ENCODE measurements around the gene ACSL5. TPM values are rescaled to one million over a fixed set of nuclear protein-coding genes. Genes with fewer than 3 reads are reported as not detected.

ACSL5 gene
- total and polyA plus RNA-seq, 4 donors: 15.0 to 201 (median 43.5) TPM

DNA sequence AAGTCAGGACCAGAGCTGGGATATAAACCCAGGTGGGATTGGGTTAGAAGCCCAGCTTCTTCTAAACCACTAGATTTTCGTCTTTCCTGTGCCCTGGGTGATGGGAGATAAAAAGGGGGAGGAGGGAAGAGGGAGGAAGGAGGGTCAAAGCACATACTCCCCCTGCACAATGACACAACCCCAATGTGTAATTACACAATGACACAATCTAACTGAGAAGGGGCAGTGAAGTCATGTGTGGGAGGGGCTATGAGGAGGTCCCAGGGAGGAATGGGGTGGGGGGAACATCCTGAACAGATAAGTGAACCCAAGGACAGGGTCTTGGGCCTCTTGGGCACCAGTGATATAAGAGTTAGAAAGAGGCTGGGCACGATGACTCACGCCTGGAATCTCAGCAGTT is 46.2 kb upstream of the ACSL5 start:
- WGBS: 93% methylated on average over 3 of the region's 3 CpGs
- no peak overlapping the region for H3K27ac ChIP-seq (ENCODE audit: low read depth in 1 of 2, low read length in 2 of 2)
- H3K27me3 ChIP-seq (ENCODE audit: control insufficient read depth in 4 of 4, insufficient read depth in 4 of 4, low read length in 3 of 4): no peaks in the 10 kb centered on the region
- H3K4me3 ChIP-seq (ENCODE audit: low read depth in 1 of 3, low read length in 3 of 3): no peak overlapping the region
- no peaks in the 10 kb centered on the region for H3K36me3 ChIP-seq (ENCODE audit: control insufficient read depth in 4 of 4, insufficient read depth in 3 of 4, low read depth in 1 of 4, low read length in 3 of 4)
- no peaks in the 10 kb centered on the region for H3K9me3 ChIP-seq (ENCODE audit: control insufficient read depth in 4 of 4, low read length in 3 of 4)
- H3K9ac ChIP-seq (ENCODE audit: low read depth in 1 of 2, low read length in 2 of 2): no peak overlapping the region
- no peak for DNase-seq (ENCODE audit: low spot score)
- peaks cover 0 to 8% (median 3%) of the 10 kb centered on the region in 4 donors for H3K4me1 ChIP-seq (ENCODE audit: control insufficient read depth in 4 of 4, insufficient read depth in 4 of 4, low read length in 3 of 4)
- TF ChIP-seq NR2F2 (IDR thresholded peaks at IDR 0.05) (no peak), RXRA (IDR thresholded peaks at IDR 0.05) (no peak), SP1 (IDR thresholded peaks at IDR 0.05) (no peak), GABPA (IDR thresholded peaks at IDR 0.05 in 1 of 2, conservative IDR thresholded peaks at IDR 0.05 in 1 of 2) (no peak), FOXA1 (IDR thresholded peaks at IDR 0.05) (no peak), HNF4A (conservative IDR thresholded peaks at IDR 0.05) (no peak), FOXA2 (IDR thresholded peaks at IDR 0.05) (no peak), REST (IDR thresholded peaks at IDR 0.05) (no peak)
- TF ChIP-seq, protein P1, sequence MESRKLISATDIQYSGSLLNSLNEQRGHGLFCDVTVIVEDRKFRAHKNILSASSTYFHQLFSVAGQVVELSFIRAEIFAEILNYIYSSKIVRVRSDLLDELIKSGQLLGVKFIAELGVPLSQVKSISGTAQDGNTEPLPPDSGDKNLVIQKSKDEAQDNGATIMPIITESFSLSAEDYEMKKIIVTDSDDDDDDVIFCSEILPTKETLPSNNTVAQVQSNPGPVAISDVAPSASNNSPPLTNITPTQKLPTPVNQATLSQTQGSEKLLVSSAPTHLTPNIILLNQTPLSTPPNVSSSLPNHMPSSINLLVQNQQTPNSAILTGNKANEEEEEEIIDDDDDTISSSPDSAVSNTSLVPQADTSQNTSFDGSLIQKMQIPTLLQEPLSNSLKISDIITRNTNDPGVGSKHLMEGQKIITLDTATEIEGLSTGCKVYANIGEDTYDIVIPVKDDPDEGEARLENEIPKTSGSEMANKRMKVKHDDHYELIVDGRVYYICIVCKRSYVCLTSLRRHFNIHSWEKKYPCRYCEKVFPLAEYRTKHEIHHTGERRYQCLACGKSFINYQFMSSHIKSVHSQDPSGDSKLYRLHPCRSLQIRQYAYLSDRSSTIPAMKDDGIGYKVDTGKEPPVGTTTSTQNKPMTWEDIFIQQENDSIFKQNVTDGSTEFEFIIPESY (IDR thresholded peaks at IDR 0.05): no peak

- WGBS: 50% methylated on average over 4 of the region's 4 CpGs
- TF ChIP-seq REST (IDR thresholded peaks at IDR 0.05) (no peak), HNF4A (conservative IDR thresholded peaks at IDR 0.05) (peak; percentile 26 to 34), EGR1 (IDR thresholded peaks at IDR 0.05; ENCODE audit: low read depth in 2 of 2) (peak; percentile 14 to 30)
- Histone ChIP-seq H3K36me3 (ENCODE audit: control insufficient read depth in 4 of 4, insufficient read depth in 3 of 4, low read depth in 1 of 4, low read length in 3 of 4) (no peaks in the 10 kb centered on the region), H3K4me3 (ENCODE audit: low read depth in 1 of 3, low read length in 3 of 3) (no peak overlapping the region), H3K4me1 (ENCODE audit: control insufficient read depth in 4 of 4, insufficient read depth in 4 of 4, low read length in 3 of 4) (peaks cover 0 to 10% (median 5%) of the 10 kb centered on the region in 4 donors), H3K27me3 (ENCODE audit: control insufficient read depth in 4 of 4, insufficient read depth in 4 of 4, low read length in 3 of 4) (no peaks in the 10 kb centered on the region), H3K9ac (ENCODE audit: low read depth in 1 of 2, low read length in 2 of 2) (no peak overlapping the region), H3K9me3 (ENCODE audit: control insufficient read depth in 4 of 4, low read length in 3 of 4) (no peaks in the 10 kb centered on the region), H3K27ac (ENCODE audit: low read depth in 1 of 2, low read length in 2 of 2) (no peak overlapping the region)
- DNase-seq (ENCODE audit: low spot score): no peak
Measured at GRCh38 chr10:112330162-112330561, 43.8 kb upstream of the ACSL5 start.

Measured in liver (tissue), 9 donors.